ENCODE measurements around the gene NPAS3.

Gene NPAS3

DNA sequence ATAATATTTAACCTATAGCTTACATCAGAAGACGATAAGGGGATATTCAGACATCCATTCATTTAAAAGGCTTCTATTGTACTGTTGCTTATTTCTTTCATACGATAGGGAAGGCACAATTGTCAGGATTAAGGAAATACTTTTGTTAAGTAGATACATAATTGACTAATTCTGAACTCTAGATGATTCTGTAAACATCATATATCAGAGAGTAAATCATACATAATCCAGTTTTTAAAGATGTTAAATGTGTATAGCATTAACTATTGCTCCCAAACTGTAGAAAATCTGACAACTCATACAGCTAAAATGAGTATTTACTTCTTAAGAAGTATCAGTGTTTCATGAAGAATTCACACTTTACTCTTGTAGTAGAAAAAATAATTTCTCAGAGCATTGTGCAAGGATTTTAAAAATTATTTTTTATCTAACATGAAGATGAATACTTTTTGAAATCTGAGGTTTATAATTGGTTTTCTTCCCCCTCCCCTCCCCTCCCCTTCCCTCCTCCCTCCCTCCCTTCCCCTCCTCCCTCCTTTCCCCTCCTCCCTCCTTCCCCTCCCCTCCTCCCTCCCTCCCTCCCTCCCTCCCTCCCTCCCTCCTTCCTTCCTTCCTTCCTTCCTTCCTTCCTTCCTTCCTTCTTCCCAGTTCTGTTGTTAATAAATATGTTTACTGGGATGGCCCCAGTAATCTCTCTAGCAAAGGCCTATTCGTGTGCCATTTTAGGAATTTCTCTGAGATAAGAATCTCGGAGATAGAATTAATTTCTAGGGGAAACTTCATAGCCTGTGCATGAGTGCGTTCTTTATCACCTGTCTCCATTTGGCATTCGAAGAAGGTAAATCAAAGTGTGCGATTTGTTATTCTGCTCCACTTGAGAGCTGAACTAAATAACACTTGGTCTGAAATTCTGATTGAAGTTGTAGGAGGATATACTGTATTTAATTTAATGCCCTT lies 2.3 kb downstream of the NPAS3 start:
- DNase-seq: no peak

DNA sequence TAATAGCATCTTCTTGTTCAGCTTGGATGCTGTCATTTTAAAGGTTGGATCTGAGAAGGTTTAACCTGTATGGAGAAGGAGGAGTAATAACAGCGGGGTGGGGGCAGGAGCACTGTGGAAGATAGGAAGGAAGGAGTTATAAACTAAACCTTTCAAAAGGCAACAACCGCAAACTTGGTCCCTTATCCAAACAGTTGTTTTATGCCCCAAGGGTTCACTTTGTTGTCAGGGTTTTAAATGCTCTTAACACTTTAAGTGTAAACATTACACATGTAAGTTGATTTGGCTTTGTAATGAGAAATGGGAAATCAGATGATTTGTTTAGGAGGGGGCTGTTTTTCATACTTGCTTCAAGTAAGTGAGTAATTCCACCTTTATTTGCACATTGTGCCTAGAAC lies 3.0 kb downstream of the NPAS3 start:
- no peak for DNase-seq

DNA sequence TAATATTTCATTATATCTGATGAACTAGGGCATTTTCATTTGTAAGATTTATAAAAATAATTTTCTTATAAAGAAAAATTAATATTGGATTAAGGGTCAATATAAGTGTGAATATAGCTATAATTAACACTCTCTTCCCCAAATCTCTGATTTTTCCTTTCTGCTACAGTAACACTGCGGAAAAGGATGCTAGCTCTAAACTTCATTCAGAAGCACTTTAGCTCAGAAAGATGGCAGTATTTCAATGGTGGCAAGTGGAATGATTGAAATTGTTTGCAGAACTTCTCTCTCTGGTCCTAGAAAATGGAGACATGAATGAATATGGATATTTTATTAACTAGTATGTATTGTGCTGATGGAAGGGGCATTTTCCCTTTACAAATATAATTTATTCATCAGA lies 8.4 kb downstream of the NPAS3 start:
- DNase-seq: no peak

GRCh38 chr14:32947792-32948191 lies 9.1 kb downstream of the NPAS3 start:
- DNase-seq: no peak

- DNase-seq: no peak
Observed at GRCh38 chr14:32950584-32950983, 11.9 kb downstream of the NPAS3 start.

DNA sequence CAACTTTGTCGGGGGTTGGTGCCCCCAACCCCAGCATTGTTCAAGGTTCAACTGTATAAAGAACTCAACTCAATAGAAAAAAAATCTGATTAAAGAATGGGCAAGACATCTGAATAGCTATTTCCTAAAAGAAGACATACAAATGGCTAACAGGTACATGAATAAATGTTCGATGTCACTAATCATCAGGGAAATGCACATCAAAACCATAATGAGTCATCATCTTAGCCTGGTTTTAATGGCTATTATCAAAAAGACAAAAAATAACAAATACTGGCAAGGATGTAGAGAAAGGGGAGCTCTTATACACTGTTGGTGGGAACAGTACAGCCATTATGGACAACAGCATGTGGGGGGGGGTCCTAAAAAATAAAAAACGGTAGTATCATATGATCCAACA lies 28.7 kb downstream of the NPAS3 start:
- no peak for DNase-seq

DNA sequence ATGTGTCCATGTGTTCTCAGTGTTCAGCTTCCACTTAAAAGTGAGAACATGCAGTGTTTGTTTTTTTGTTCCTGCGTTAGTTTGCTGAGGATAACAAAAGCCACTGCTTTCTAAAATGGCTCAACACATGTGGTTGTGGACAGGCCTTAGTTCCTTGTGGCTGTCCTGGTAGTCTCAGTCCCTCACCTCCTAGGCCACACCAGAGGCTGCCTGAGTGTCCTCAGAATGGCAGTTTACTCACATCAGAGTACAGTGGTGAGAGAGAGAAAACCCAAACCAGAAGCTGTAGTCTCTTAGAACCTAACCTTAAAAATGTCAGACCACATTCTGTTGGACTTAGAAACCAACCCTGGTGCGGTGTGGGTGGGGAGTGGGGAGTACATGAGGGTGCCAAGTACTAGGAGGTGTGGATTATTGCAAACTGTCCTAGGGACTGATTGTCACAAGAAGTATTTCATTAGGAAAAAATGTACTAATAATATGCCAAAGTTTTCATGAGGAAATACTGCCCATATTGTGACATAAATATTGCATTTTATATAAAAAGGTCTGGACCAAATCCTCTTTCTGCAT lies 30.4 kb downstream of the NPAS3 start:
- DNase-seq: no peak

DNA sequence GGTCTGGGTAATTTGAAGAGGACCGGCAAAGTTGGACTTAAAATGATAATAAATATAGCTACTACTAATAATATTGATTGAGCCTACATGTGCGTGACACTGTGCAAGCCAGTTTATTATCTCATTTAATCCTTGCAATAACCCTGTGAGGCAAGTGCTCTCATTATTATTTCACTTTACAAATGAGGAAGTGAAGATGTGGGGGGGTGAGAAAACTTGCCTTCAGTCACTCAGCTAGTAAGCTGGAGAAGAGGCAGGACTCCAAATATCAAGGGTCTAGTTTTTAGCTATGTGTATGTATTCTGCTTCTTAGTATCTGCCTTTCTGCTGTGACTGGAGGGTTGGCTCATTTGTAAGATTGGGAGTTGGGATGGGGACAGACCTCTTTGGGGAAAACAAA lies 39.2 kb downstream of the NPAS3 start:
- DNase-seq: peak; percentile 15

DNA sequence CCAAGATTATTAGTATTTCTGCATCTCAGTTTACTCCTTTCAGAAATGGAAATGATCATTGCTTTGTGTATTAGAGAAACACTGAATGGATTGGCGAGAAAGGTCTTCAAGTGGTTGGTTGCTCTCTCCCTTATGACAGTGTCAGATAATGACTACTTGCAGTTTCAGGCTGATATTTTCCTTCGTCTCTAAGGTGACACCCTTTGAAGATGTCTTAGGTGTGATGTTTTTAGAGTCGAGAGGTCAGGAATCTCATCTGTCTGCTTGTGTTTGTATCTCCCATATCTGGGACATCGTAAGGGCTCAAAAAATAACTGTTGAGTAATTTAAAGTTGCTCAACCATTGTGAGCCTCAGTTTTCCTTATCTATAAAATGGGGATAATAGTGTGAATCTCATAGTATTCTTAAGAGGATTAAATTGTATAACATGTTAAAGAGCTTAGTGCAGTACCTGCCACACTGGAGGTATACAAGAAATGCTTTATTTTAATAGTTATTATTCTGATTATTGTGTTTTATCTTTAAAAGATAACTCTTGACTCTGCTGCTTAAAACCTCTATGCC lies 40.1 kb downstream of the NPAS3 start:
- DNase-seq: no peak

DNA sequence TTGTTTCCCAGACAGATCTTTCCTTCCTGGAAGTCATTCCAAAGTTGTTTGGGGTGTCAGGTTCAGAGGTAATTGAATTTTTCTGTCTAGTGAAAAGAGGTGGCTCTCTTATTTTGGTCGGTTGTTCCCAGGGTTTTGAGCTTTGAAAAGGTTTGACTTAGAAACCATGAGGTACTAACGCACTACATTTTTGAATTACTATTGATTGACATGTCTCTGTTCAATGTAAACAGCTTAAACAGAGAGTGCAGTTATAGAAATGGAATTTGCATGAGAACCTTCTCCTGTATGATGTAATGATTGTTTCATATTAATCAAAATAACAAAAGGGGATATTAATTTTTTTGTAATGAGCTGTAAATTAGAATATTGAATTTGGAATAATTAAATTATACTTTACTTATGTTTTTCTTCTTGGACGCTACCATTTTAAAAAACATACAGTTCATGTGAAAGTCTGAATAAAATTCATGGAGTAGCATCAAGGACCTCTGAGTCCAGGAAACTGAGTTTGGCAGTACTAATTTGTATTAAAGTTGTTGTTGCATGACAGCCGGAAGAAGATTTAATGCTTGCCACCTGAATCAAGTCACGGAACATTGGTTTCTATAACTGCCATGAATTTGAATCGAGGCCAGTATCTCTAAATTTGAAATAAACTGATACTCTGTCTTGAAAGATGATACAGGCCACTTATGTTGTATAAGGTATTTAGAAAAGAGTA lies 41.7 kb downstream of the NPAS3 start:
- DNase-seq: no peak

DNA sequence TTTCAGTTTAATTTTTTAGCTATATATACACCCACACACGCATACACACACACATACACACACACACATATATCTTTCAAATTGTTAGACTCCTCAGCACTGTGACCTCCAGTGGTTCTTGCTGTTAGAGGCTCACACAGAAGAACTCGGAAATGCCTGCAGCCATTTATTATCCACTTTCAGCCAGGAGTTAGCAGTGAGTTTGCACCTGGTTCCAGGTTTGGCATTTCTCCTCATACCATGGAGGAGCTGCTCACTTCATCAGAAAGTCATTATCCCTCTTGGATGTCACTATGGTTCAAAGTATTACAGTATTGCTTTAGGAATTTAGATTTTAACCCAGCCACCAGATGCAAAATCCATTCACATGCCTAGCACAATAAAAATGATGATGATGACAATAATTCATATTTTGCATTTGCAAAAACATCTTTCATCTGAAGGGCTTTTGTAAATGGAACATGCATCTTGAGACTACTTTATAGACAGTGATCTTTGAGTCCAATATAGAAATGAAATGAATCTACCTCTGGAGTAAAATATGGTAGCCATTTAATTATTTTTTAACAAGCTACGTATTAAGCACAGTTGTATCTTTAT lies 42.3 kb downstream of the NPAS3 start:
- DNase-seq: no peak

DNA sequence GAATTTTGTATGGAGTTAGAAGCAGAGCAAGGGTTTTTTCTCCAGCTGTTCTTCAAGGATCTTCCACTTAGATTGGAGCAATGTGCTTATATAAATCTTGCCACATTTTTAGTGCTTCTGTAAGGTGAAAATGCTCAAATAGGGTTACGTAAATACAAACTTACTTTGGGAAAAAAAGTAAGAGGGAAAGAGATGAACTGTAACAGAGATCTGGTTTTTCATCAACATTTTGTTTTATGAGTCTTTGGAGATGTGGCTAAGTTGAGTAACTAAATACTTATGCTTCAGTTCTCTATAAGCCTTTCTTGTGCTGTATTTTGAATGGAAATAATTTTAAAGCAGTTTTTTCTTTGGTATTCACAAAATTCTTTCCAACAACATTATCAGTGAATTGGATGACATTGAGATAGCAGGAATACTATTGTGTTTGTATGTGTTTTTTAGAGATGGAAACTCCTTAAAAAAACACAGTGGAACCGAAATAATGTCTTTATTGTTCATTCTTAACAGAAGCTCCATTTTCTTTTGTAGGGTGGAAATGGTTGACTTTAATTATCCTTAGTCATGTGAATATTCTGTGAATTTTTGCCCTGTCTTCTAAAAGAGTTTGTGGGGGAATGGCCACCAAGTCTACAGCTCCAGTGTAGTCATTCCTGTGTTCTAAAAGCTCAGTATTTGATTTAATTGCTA lies 45.7 kb downstream of the NPAS3 start:
- no peak for DNase-seq

GRCh38 chr14:32985866-32986265 lies 47.2 kb downstream of the NPAS3 start:
- no peak for DNase-seq

- DNase-seq: no peak
Observed at GRCh38 chr14:32986791-32987540, 48.3 kb downstream of the NPAS3 start.

GRCh38 chr14:32991691-32992090 lies 53.0 kb downstream of the NPAS3 start:
- no peak for DNase-seq

DNA sequence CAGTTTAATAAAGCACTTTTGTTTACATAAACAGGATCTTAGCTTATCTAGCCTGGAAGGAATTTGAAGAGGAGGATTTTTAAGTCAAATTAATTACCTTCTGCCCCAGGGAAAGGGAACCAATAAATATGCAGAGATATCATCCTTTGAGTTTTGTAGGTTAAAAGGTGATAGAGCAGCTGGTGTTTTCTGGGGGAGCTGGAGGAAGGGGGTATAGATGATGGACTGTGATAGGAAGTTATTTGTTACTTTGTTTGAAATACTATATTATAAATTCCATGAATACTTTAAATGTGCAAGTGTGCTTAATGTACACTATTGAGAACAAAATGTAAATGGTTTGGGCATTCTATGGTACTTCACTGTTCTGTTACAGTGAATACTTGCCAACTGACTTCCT lies 55.2 kb downstream of the NPAS3 start:
- DNase-seq: no peak

DNA sequence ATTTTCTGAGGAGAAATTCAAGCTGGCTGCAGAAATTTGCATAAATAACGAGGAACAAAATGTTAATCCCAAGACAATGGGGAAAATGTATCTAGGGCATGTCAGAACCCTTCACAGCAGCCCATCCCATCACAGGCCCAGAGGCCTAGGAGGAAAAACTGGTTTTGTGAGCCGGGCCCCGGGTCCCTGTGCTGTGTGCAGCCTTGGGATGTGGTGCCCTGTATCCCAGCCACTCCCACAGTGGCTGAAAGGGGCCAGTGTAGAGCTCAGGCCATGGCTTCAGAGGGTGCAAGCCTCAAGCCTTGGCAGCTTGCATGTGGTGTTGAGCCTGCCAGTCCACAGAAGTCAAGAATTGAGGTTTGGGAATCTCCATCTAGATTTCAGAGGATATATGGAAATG lies 57.7 kb downstream of the NPAS3 start:
- no peak for DNase-seq

DNA sequence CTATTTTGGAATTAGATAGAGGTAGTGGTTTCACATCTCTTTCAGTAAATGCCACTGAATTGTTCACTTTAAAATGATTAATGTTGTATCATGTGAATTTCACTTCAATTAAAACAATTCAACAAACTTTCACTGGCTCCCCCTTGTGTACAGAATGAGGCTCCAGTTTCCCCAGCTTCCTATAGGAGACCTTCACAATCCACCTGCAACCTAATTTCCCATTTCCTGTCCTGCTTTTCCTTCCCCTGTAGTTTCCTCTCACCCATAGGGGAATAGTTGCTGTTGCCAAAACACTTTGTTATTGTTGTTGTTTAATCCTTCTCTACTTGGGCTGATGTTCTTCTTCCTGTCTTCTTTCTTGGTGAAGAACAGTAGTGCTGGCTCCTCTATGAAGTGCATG lies 59.8 kb downstream of the NPAS3 start:
- DNase-seq: peak; percentile 19

DNA sequence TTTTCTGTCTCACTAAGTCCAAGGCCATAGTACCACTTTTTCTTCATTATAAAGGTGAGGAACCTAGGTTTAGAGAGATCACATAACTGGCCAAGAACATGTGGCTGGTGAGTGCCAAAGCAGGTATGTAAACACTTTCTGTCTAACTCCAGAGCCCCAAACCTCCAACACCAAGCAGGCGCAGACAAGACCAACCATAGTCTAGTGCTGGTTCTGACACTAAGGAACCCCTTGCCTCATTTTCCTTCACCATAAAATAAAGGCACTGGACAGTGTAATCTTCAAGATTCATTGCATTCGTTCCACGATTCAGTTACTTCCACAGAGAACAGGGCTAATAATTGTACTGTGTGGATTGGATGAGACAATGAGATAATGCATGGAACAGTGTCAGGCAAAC lies 71.0 kb downstream of the NPAS3 start:
- no peak for DNase-seq

GRCh38 chr14:33010495-33010894 lies 71.8 kb downstream of the NPAS3 start:
- DNase-seq: no peak

DNA sequence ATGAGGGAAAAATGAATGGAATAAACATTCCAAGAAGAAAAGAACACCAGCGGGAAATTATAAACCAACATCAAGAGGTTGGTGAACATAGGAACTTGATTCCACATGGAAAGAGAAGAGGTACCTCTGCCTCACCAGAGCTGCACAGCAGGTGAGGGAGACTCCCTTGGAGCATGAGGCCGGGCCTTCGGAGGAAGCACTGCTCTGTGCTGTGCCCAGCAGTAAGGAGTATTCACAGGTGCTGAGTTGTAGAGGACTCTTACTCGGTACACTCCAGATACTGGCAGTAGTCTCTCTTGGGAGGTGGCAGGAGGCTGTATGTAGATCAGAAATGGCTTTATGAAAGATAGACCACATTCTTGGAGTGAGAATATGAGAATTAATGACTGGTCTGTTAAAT lies 76.0 kb downstream of the NPAS3 start:
- no peak for DNase-seq

GRCh38 chr14:33016613-33017012 lies 77.9 kb downstream of the NPAS3 start:
- DNase-seq: no peak

Data from suppressor macrophage treated with lipopolysaccharide for 4 hours (primary cell).